Memory B cell (primary cell): Measurements from ENCODE around the gene HMOX1.
"Not testable (repeated sequence)": the region's sequence is repeated elsewhere in the genome, so short reads cannot be mapped to it uniquely, and the experiment has no call there.

Experiments
- ATAC-seq: fragments of 150-1000 bp; cut with Tn5 transposase; 2 replicates; pipeline ENCODE4 v1.10.0; 2021; ENCODE audit warnings: low read depth, mild to moderate bottlenecking, moderate library complexity
- DNase-seq, 2 donors: peaks; one replicate each; pipeline ENCODE4 v3.0.0; 2022; ENCODE audit warnings: low spot score in 2 of 2
- H3K27ac Mint-ChIP-seq: one replicate; pipeline ENCODE4 v1.8.0; 2022; ENCODE audit warnings: mild to moderate bottlenecking, moderate library complexity, mixed read lengths
- H3K27me3 Mint-ChIP-seq: one replicate; pipeline ENCODE4 v1.8.0; 2022; ENCODE audit warnings: mixed read lengths
- H3K36me3 Mint-ChIP-seq: one replicate; pipeline ENCODE4 v1.8.0; 2022; ENCODE audit warnings: mild to moderate bottlenecking, mixed read lengths
- H3K4me1 Mint-ChIP-seq: one replicate; pipeline ENCODE4 v1.8.0; 2022; ENCODE audit warnings: mixed read lengths
- H3K4me3 Mint-ChIP-seq: one replicate; pipeline ENCODE4 v1.8.0; 2022; ENCODE audit warnings: mild to moderate bottlenecking, moderate library complexity, mixed read lengths
- H3K9me3 Mint-ChIP-seq: one replicate; pipeline ENCODE4 v1.8.0; 2022; ENCODE audit warnings: mixed read lengths

Gene HMOX1

DNA sequence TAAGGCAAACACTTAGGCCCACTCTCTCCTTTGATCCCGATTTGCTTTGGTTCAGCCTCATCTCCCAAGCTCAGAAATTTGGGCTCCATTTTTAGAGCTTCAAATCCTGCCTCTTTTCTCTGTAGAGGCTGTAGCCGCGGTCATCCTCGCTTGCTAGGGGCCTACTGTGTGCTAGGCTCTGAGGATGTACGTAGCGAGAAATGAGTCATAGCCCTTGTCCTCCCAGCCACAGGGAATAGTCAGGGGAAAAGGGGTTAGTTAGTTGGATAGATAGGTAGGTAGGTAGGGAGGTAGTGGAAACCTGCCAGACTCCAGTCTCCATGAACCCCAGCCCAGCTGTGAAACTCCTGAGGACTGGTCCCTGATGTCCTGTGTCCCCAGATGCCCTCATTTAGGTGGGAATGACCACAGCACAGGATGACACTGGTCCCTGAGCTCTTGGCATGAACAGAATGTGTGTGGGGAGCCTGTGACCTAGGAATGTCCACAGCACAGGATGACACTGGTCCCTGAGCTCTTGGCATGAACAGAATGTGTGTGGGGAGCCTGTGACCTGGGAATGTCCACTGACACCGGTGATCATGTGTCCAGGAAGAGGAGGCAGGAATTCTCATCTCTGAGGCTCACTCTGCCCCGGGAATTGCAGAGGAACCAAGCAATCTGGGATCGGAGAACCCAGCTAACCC, 21.4 kb upstream of the HMOX1 start:
- peaks cover 1% of the 10 kb centered on the region for H3K9me3 Mint-ChIP-seq
- peak overlapping the region; percentile 17 for H3K27ac Mint-ChIP-seq
- ATAC-seq (no peak), DNase-seq (no peak)
- H3K36me3 Mint-ChIP-seq, result no peaks in the 10 kb centered on the region
- no peak overlapping the region for H3K4me3 Mint-ChIP-seq
- peaks cover 21% of the 10 kb centered on the region for H3K4me1 Mint-ChIP-seq
- H3K27me3 Mint-ChIP-seq, result no peaks in the 10 kb centered on the region

DNA sequence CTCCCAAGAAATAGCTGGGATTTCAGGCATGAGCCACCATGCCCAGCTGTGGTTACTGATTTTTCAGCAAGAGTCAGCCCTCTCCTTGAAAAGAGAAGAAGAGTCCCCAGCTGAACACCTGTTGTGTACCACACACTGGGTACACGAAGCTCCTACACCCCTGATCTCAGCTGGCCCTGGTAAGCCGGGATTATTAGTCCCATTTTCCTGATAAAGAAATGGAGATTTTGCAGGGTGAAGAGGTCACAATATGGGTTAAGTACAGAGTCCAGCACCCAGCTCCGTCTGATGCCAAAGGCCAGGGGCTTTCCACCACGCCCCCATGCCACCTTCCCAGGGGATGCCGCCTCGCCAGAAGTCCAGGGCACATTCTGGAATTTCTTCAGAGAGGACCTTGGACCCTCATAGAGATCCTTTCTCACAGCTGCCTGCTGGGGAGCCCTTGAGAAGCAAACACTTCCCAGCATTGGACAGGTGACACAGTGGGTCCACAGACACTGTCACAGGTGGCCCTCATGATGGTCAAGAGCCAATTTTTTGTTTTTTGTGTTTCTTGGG, 19.8 kb upstream of the HMOX1 start:
- ATAC-seq, result no peak
- no peak overlapping the region for H3K4me3 Mint-ChIP-seq
- peaks cover 16% of the 10 kb centered on the region for H3K4me1 Mint-ChIP-seq
- H3K27me3 Mint-ChIP-seq, result no peaks in the 10 kb centered on the region
- H3K36me3 Mint-ChIP-seq, result no peaks in the 10 kb centered on the region
- H3K9me3 Mint-ChIP-seq, result no peaks in the 10 kb centered on the region
- DNase-seq, result no peak
- no peak overlapping the region for H3K27ac Mint-ChIP-seq

DNA sequence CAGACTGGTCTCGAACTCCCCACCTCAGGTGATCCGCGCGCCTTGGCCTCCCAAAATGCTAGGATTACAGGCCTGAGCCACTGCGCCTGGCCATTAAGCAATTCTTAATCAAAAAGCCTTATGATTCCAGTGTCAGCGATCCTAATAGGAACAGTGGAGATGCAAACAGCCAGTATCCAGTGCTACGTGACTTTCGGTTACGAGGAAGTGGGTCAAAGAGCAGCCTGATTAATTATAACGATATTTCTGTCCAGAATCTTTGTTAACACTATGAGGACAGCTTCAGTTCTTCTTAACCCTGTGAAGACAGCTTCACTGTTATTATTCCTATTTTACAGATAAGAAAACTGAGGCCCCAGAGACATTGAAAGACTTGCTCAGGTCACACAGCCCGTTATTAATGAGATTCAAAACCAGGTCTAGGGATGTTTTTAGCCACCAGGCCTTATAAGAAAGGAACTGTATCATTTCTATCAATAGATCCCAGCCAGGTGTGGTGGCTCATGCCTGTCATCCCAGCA, 17.3 kb upstream of the HMOX1 start:
- H3K4me3 Mint-ChIP-seq, result no peak overlapping the region
- no peaks in the 10 kb centered on the region for H3K27me3 Mint-ChIP-seq
- H3K36me3 Mint-ChIP-seq, result no peaks in the 10 kb centered on the region
- no peaks in the 10 kb centered on the region for H3K9me3 Mint-ChIP-seq
- no peak overlapping the region for H3K27ac Mint-ChIP-seq
- peaks cover 17% of the 10 kb centered on the region for H3K4me1 Mint-ChIP-seq
- no peak for ATAC-seq
- DNase-seq, result no peak

DNA sequence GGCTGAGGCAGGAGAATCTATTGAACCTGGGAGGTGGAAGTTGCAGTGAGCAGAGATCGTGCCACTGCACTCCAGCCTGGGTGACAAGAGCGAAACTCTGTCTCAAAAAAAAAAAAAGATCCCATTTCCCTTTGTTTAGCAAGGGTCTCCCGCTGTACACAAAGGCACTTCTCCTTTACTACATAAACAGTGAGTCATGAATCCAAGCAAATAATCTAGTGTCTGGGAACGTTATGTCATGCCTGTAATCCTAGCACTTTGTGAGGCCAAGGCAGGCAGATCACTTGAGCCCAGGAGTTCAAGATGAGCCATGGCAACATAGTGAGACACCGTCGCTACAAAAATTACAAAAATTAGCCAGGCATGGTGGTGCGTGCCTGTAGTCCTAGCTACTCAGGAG, 16.7 kb upstream of the HMOX1 start:
- not testable (repeated sequence) for H3K27me3 Mint-ChIP-seq, H3K4me3 Mint-ChIP-seq, H3K36me3 Mint-ChIP-seq, DNase-seq, H3K27ac Mint-ChIP-seq, ATAC-seq, H3K9me3 Mint-ChIP-seq
- H3K4me1 Mint-ChIP-seq, result peaks cover 19% of the 10 kb centered on the region

DNA sequence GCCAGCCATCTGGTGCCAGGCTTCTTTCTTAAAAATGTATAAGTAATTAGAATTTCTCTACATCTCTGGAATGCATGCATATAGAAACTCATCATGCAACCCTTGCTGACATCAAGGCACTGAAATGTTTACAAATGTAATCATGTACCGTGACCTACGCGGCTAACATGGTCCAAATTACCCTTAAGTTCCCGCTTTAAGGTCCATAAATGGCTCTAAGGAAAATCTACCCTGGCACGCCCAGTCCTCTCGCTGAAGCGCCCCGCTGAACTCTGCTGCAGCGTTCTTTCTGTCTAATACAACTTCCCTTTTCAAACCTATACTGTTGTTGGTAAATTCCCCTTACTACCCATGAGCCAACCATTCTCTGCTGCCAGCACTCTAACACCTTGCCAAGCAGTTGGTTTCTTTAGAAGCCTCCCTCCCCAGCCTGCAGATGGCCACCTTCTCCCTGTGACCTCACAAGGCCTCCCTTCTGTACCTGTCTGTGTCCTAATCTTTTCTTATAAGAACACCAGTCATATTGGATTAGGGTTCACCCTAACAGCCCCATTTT, 13.5 kb upstream of the HMOX1 start:
- DNase-seq (peak; percentile 59 to 74), ATAC-seq (peak; percentile 90)
- H3K27me3 Mint-ChIP-seq, result no peaks in the 10 kb centered on the region
- no peaks in the 10 kb centered on the region for H3K9me3 Mint-ChIP-seq
- H3K27ac Mint-ChIP-seq, result peak overlapping the region; percentile 22
- H3K4me1 Mint-ChIP-seq, result peaks cover 17% of the 10 kb centered on the region
- no peaks in the 10 kb centered on the region for H3K36me3 Mint-ChIP-seq
- H3K4me3 Mint-ChIP-seq, result no peak overlapping the region

DNA sequence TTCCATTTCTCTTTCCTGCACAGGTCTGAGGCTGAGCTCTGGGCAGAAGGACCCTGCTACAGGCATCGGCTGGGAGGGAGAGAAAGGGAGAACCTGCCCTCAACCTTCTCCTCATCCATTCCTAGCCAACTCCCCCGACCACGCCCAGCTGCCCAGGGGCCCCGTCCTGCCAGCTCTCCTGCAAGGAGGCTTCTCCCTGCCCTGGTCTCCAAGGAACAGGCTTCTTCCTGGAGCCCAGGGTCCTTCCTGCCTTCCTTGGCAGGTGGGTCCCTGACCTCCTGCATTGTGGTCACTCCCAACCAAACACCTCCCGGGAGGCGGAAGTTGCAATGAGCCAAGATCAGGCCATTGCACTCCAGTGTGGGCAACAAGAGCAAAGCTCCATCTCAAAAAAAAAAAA, 12.5 kb upstream of the HMOX1 start:
- peaks cover 17% of the 10 kb centered on the region for H3K4me1 Mint-ChIP-seq
- H3K27ac Mint-ChIP-seq, result no peak overlapping the region
- no peak for DNase-seq
- no peaks in the 10 kb centered on the region for H3K36me3 Mint-ChIP-seq
- no peak for ATAC-seq
- no peaks in the 10 kb centered on the region for H3K27me3 Mint-ChIP-seq
- no peaks in the 10 kb centered on the region for H3K9me3 Mint-ChIP-seq
- H3K4me3 Mint-ChIP-seq, result no peak overlapping the region

DNA sequence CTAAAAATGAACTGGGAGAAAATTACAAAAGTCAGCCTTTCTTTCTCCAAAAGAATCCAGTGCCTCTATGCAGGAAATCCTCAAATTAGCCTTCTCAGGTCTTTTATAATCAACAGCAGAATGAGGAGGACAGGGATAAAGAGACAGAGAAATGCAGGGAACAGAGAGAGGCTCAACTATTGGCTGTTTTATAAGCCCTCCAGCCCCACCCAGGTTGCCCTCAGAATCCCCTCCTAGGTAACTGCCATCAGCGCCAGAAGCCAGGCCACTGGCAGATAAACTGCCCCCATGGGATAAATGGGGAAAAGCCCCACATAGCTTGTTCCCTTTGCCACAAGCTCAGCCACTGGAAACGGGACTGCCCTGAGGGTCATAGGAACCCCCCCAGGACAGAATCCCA, 10.9 kb upstream of the HMOX1 start:
- Mint-ChIP-seq H3K27ac (no peak overlapping the region), H3K9me3 (no peaks in the 10 kb centered on the region), H3K36me3 (no peaks in the 10 kb centered on the region), H3K4me1 (peaks cover 17% of the 10 kb centered on the region), H3K4me3 (no peak overlapping the region), H3K27me3 (no peaks in the 10 kb centered on the region)
- ATAC-seq (no peak), DNase-seq (no peak)

DNA sequence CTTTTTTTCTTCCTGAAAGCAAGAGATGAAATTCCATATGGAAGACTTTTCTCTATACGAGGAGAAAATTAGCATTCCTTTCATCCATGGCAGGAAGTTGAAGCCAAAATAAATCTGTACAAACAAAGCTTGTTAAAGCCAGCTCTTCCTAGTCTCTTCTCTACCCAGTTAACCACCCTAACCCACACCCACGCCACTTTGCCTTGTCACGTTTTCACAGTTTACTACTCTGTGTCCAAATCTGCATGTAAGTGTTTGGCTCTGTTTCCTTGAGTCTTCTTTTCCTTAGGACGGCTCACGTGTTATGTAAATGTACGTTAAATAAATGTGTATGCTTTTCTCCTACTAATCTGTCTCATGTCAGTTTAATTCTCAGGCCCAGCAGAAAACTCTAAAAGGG, 7.1 kb upstream of the HMOX1 start:
- Mint-ChIP-seq H3K9me3 (no peaks in the 10 kb centered on the region), H3K36me3 (no peaks in the 10 kb centered on the region), H3K27ac (no peak overlapping the region), H3K4me1 (peaks cover 28% of the 10 kb centered on the region), H3K4me3 (no peak overlapping the region), H3K27me3 (no peaks in the 10 kb centered on the region)
- DNase-seq (no peak), ATAC-seq (no peak)

DNA sequence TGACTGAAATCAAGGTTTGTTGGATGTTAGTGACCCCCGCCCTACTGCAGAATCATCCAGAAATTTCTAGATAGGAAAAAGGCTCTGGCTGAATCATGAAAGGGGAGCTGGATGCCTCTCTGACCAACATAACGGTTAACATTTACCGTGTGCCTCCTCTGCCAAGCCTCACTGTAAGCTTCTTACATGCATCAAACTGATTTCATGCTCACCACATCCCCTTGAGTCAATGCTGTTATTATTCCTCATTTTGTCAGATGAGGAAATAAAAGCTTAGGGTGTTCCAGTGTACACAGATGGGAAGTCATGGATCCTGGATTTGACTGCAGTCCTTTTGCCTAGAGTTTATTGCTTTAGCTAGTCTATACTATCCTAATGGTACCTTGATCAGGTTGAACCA, 5.9 kb upstream of the HMOX1 start:
- H3K4me1 Mint-ChIP-seq, result peaks cover 27% of the 10 kb centered on the region
- ATAC-seq, result no peak
- H3K36me3 Mint-ChIP-seq, result no peaks in the 10 kb centered on the region
- no peaks in the 10 kb centered on the region for H3K9me3 Mint-ChIP-seq
- H3K27me3 Mint-ChIP-seq, result no peaks in the 10 kb centered on the region
- no peak for DNase-seq
- H3K4me3 Mint-ChIP-seq, result no peak overlapping the region
- H3K27ac Mint-ChIP-seq, result no peak overlapping the region

DNA sequence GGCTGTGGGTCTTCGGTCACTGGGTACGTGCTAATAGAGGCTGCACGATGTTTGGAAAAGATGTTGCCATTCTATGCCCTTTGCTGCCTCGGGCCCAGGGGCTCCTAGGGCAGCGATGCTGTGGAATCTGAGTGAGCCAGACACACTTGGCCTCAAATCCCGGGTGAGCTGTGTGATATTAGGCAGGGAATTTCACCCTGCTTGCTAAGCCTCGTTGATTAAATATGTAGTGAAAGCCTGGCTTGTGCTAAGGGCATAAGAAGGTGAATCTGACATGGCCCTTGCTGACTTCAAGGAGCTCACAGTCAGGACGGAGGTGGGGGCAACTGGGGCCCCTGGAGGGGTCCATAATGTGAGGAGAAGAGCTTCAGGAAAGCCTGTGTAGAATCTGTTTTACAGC, 5.4 kb upstream of the HMOX1 start:
- Mint-ChIP-seq H3K36me3 (no peaks in the 10 kb centered on the region), H3K27me3 (no peaks in the 10 kb centered on the region), H3K9me3 (no peaks in the 10 kb centered on the region), H3K4me1 (peaks cover 30% of the 10 kb centered on the region), H3K4me3 (no peak overlapping the region), H3K27ac (no peak overlapping the region)
- no peak for ATAC-seq
- DNase-seq, result no peak

DNA sequence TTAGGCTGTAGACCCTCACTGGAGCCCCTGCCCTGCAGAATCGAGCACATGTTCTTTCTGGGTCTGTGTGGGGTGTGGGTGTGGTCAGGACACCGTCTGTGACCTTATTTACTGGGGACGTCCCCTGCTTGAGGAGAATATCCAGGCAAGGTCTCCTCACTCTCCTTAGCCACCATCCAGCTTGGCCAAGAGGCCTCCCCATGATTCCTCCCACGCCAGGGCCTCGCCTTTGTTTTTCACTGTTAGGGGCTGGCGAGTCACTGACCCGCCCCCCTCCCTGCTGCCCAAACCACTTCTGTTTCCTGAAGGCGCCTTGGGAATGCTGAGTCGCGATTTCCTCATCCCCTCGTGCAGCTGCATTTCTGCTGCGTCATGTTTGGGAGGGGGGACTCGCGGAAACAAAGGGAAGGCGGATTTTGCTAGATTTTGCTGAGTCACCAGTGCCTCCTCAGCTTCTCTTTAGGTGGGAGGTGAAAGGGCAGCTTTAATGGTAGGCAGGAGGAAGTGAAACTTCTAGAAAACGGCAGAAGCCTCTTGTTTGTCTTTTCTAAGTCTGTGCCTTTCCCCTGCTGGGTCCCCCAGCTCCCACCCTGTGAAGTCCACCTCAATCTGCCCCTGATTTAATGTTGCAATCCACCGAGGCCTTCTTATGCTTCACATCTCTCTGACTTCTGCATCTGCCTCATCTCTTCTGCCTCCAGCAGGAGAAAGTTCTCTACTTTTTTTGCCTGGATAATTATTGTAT, 4.0 kb upstream of the HMOX1 start:
- ATAC-seq (peak; percentile 81), DNase-seq (peak; percentile 25 to 55)
- Mint-ChIP-seq H3K36me3 (no peaks in the 10 kb centered on the region), H3K27ac (peak overlapping the region; percentile 89), H3K27me3 (no peaks in the 10 kb centered on the region), H3K9me3 (no peaks in the 10 kb centered on the region), H3K4me3 (peak overlapping the region; percentile 30), H3K4me1 (peaks cover 35% of the 10 kb centered on the region)

DNA sequence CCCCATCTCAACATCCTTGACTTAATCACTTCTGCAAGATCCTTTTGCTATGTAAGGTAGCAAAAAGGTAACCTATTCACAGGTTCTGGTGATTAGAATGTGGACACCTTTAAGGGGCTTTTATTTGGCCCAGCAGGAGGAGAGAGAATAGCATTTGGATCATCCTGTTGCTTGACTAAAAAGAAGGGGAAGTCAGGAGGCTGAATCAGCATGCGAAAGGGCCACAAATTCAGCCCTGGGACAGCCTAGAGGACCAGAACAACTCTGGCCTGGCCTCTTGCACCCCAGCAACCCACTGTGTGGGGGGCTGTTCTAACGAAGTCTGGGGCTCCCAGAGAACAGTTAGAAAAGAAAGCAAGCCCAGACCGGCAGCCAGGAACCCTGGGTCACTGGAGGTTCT, 3.2 kb upstream of the HMOX1 start:
- DNase-seq (no peak), ATAC-seq (no peak)
- peaks cover 34% of the 10 kb centered on the region for H3K4me1 Mint-ChIP-seq
- no peaks in the 10 kb centered on the region for H3K9me3 Mint-ChIP-seq
- no peaks in the 10 kb centered on the region for H3K36me3 Mint-ChIP-seq
- H3K27ac Mint-ChIP-seq, result peak overlapping the region; percentile 89
- H3K4me3 Mint-ChIP-seq, result peak overlapping the region; percentile 30
- no peaks in the 10 kb centered on the region for H3K27me3 Mint-ChIP-seq

DNA sequence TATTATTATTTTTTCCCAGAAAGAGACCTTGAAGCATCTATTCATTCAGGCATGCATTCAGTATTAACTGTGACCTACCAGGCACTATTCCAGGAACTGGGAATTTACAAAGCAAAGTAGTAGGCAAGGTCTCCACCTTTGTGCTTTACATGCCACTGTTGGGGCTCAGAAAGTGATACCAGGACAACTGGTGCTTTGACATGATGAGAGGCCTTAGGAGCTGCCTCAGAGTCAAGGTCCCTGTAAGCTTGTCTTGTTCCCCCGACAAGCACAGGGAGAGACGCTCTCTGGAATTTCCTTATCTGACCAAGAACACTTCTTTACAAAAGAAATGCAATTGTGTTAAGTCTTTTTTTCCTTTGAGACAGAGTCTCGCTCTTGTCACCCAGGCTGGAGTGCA, 2.3 kb upstream of the HMOX1 start:
- Mint-ChIP-seq H3K4me1 (peaks cover 34% of the 10 kb centered on the region), H3K9me3 (no peaks in the 10 kb centered on the region), H3K4me3 (no peak overlapping the region), H3K27ac (peak overlapping the region; percentile 62), H3K27me3 (no peaks in the 10 kb centered on the region), H3K36me3 (no peaks in the 10 kb centered on the region)
- DNase-seq, result no peak
- ATAC-seq, result no peak
